ENCODE results near the gene PDE4D.

DNA sequence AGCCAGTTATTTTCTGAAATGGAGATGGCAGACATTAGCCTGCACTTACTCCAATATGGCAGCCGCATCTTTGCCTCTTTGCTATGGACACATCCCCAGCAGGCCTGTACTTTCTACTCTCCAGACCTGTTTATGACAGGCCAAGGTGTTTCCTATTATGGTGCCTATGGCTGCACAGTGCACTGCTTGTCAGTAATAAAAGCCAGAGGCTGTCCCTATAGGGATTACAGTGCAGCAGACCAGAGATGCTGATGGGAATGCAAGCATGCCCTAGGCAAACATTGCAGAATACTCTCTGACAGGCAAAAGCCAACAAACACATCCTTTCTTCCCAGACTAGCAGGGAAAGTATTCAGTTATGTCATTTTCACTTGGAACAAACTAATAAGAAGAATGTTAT lies 867.8 kb downstream of the PDE4D start:
- TF ChIP-seq, protein P1, sequence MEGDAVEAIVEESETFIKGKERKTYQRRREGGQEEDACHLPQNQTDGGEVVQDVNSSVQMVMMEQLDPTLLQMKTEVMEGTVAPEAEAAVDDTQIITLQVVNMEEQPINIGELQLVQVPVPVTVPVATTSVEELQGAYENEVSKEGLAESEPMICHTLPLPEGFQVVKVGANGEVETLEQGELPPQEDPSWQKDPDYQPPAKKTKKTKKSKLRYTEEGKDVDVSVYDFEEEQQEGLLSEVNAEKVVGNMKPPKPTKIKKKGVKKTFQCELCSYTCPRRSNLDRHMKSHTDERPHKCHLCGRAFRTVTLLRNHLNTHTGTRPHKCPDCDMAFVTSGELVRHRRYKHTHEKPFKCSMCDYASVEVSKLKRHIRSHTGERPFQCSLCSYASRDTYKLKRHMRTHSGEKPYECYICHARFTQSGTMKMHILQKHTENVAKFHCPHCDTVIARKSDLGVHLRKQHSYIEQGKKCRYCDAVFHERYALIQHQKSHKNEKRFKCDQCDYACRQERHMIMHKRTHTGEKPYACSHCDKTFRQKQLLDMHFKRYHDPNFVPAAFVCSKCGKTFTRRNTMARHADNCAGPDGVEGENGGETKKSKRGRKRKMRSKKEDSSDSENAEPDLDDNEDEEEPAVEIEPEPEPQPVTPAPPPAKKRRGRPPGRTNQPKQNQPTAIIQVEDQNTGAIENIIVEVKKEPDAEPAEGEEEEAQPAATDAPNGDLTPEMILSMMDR (IDR thresholded peaks at IDR 0.05), result no peak
- no peak for TF ChIP-seq ZFX (IDR thresholded peaks at IDR 0.05; ENCODE audit: borderline replicate concordance)

Measured in 22Rv1 (cell line).